Measurements from ENCODE around the gene ANKZF1.
A peak's percentile ranks its signal among the peaks of the same experiment; 100 is the strongest.
"Not testable (repeated sequence)": the region's sequence is repeated elsewhere in the genome, so short reads cannot be mapped to it uniquely, and the experiment has no call there.

ANKZF1 gene

DNA sequence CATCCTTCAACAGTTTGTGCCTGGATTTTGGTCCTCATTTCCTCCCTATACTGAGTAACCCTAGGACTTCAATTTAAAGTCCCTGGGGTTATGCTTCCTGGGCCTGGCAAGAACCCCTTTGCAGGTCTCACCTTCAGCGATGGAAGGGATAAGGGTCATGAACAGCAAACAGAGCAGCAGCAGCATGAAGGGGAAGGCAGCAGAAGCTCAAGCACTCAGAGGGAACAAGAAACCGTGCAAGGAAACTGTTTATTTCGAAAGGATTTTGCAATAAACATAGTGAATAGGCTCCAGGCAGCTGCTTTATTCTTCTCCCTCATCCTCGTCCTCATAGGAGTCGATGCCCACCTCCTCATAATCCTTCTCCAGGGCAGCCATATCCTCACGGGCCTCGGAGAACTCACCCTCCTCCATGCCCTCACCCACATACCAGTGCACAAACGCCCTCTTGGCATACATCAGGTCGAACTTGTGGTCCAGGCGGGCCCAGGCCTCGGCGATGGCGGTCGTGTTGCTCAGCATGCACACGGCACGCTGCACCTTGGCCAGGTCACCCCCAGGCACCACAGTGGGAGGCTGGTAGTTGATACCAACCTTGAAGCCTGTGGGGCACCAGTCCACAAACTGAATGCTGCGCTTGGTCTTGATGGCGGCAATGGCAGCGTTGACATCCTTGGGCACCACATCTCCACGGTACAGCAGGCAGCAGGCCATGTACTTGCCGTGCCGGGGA, 20.6 kb downstream of the ANKZF1 start:
- no peaks in the 10 kb centered on the region for H3K9me3 Mint-ChIP-seq
- peaks cover 63% of the 10 kb centered on the region for H3K4me1 Mint-ChIP-seq
- DNase-seq (ENCODE audit: low spot score in 2 of 2) (no peak), ATAC-seq (ENCODE audit: low read depth) (no peak)
- peaks cover 22% of the 10 kb centered on the region for H3K36me3 Mint-ChIP-seq
- no peaks in the 10 kb centered on the region for H3K27me3 Mint-ChIP-seq
- H3K27ac Mint-ChIP-seq, result peak overlapping the region; percentile 85
- H3K4me3 Mint-ChIP-seq, result peak overlapping the region; percentile 82

DNA sequence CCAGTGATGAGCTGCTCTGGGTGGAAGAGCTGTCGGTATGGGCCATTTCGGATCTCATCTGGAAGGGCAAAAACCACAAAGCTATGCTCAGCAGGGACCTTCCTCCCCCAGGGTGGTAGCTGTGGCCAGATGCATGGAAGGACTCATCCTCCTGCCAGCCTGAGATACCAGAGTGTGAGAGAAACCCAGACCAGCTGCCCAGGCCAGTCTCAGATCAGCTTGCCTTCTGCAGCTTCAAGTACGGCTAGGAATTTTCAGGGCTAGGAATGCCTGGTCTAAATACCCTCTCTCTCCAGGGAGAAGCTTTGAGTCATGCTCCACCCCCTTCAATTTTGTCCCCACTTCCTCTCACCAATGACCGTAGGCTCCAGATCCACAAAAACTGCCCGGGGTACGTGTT, 22.1 kb downstream of the ANKZF1 start:
- H3K4me1 Mint-ChIP-seq, result peaks cover 60% of the 10 kb centered on the region
- no peaks in the 10 kb centered on the region for H3K27me3 Mint-ChIP-seq
- peak overlapping the region; percentile 82 for H3K4me3 Mint-ChIP-seq
- H3K27ac Mint-ChIP-seq, result no peak overlapping the region
- peaks cover 22% of the 10 kb centered on the region for H3K36me3 Mint-ChIP-seq
- no peak for DNase-seq (ENCODE audit: low spot score in 2 of 2)
- ATAC-seq (ENCODE audit: low read depth), result no peak
- H3K9me3 Mint-ChIP-seq, result no peaks in the 10 kb centered on the region

DNA sequence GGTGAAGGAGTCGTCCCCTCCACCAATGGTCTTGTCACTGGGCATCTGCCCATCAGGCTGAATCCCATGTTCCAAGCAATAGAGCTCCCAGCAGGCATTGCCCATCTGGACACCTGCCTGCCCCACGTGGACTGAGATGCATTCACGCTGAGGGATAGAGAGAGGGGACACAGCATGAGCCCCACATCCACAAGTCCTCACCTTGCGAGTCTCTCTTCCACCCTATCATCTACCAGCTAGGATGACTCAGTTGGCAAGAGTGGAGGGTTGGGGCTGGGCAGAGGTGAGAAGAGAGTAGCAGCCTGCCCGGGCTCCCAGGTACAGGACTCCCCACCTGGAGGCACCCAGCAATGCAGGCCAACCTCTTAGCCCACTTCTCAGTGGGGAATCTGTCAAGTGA, 22.5 kb downstream of the ANKZF1 start:
- H3K36me3 Mint-ChIP-seq, result peaks cover 22% of the 10 kb centered on the region
- H3K27me3 Mint-ChIP-seq, result no peaks in the 10 kb centered on the region
- DNase-seq (ENCODE audit: low spot score in 2 of 2) (no peak), ATAC-seq (ENCODE audit: low read depth) (no peak)
- peaks cover 56% of the 10 kb centered on the region for H3K4me1 Mint-ChIP-seq
- H3K4me3 Mint-ChIP-seq, result peak overlapping the region; percentile 82
- peak overlapping the region; percentile 91 for H3K27ac Mint-ChIP-seq
- no peaks in the 10 kb centered on the region for H3K9me3 Mint-ChIP-seq

DNA sequence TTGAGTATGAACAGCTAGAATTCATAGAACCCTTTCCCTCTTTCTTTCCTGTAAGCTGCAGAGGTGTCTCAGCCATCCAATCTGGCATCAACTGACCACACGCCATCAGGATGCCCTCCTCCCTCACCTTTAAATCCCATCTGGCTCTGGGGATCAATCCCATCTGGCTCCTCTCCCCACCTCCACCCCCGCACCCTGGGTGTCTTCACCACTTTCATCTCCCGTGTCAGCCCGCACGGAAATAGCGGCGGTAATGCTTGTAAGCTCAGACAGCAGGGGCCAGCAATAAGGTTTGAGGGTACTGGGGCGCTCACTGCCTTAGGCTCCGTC, 22.9 kb downstream of the ANKZF1 start:
- Mint-ChIP-seq H3K27me3 (no peaks in the 10 kb centered on the region), H3K4me3 (peak overlapping the region; percentile 82), H3K4me1 (peaks cover 51% of the 10 kb centered on the region), H3K36me3 (peaks cover 22% of the 10 kb centered on the region), H3K27ac (peak overlapping the region; percentile 91), H3K9me3 (no peaks in the 10 kb centered on the region)
- ATAC-seq (ENCODE audit: low read depth), result no peak
- DNase-seq (ENCODE audit: low spot score in 2 of 2), result no peak

DNA sequence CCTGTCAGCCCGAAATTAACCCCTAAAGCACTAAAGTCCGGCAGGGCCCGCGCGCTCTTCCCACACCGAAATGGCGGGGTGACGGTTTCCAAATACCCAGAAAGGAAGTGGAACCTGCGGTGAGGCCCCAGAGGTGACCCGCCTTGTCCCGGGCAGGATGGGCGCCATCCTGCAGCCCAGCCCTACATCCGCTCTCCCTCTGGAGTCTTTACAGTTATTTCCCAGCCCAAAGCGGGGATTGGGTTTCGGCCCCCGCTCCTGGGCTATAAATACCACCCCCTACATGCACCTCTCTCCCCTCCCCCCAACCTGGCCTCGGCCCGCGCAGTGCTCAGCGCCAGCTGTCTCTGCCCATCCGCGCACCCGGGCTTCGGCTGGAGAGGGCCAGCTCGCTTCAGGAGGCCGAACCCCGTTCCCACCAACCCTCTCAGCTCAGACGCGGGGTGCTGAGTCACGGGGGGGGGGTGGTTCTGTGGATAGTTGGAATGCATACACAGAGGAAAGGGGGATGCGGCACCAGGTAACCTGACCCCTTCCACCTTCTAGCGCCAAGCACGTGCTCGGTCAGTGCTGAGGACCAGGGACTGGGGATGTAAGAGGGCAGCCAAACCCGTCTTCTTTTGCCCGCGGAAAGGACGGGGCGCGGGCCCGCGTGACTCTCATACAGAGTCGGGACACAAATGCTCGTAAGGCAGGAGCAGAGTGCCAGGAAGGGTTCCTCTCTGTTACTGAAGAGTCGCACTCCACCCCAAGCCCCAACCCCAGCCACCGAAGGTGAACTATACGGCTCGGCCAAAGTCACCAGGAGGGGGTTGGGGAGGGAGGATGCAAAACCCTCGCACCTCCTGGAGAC, 23.5 kb downstream of the ANKZF1 start, which contains the start of gene TUBA4B:
Gene TUBA4B, plus strand, starts transcription at position 344 of the 853 bp plus-strand sequence. Its CDS starts 165 bp downstream, at position 509.
- H3K36me3 Mint-ChIP-seq, result peaks cover 19% of the 10 kb centered on the region
- peak within 1 kb of the TSS; percentile 91 for H3K27ac Mint-ChIP-seq
- peak within 1 kb of the TSS; percentile 82 for H3K4me3 Mint-ChIP-seq
- no peaks in the 10 kb centered on the region for H3K27me3 Mint-ChIP-seq
- ATAC-seq (ENCODE audit: low read depth) (peak; percentile 28), DNase-seq (ENCODE audit: low spot score in 2 of 2) (peak in 1 of 2 donors; percentile 35)
- no peaks in the 10 kb centered on the region for H3K9me3 Mint-ChIP-seq
- H3K4me1 Mint-ChIP-seq, result peaks cover 45% of the 10 kb centered on the region

DNA sequence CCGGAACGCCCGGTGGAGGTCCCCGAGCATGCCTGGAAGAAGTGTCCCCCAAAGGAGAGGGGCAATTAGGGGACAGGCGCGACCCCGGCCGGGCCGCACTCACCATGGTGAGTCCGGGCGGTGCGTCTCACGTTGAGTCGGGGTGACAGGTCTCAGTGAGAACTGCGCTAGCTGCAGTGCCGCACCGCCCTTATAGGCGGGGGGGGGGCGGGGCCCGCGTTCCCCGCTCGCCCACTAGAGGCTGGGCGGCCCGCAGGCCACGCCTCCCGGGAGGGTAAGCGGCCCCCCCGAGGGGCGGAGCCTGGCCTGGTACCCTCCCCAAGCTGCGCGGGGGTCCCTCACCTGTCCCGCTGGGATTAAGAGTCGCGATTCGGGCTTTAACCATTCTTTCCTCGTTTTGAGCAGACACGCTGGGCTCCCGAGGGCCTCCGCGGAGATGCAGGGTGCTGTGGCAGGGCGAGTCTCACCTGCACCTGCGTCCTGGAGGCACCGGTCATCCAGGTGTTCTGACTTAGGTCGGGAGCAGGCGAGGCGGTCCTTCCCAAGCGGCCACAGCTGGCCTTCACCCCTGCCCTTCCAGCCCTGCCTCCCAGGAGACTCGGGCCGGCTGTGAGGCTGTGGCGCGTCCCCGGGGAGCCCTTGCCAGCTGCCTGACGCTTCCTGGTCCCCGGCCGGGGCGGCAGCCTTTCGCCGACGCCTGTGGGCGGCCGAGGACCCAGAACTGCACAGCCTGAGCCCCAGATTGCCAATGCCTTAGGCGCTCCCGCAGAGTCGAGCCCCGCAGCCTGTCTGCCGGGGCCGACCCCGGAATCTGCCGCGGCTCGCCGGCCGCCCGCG, 24.4 kb downstream of the ANKZF1 start, which contains the start of gene TUBA4A:
Gene TUBA4A, minus strand, starts transcription at position 166 of the 837 bp plus-strand sequence. Its CDS starts 60 bp downstream, at position 106.
- peak within 1 kb of the TSS; percentile 82 for H3K4me3 Mint-ChIP-seq
- H3K27me3 Mint-ChIP-seq, result no peaks in the 10 kb centered on the region
- H3K4me1 Mint-ChIP-seq, result peaks cover 41% of the 10 kb centered on the region
- peaks cover 18% of the 10 kb centered on the region for H3K36me3 Mint-ChIP-seq
- DNase-seq (ENCODE audit: low spot score in 2 of 2), result peak; percentile 89 to 91
- peak within 1 kb of the TSS; percentile 91 for H3K27ac Mint-ChIP-seq
- no peaks in the 10 kb centered on the region for H3K9me3 Mint-ChIP-seq
- ATAC-seq (ENCODE audit: low read depth), result peak; percentile 78

DNA sequence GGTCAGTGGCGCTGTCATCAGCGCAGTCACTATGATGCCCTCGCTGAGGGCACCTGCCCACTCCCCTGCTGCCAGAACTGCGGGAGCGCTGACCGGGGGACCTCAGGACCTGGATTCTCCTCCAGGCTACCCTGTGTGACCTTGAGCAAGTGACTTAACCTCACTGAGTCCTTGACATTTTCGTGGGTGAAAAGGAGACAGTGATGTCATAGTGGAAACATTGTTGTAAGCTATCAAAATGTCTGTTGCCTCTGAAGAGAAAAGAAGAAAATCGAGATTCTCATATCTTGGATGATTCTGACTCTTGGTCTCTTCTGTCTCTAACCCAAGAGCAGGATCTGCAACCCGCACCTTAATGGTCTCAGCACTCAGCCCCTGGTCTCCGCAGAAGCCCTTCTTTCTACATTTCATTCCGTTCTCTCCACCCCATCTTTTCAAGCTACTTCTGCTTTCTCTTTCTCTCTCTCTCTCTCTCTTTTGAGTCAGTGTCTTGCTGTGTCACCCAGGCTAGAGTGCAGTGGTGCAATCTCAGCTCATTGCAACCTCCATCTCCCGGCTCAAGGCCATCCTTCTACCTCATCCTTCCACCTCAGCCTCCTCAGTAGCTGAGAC, 25.1 kb downstream of the ANKZF1 start:
- Mint-ChIP-seq H3K36me3 (peaks cover 19% of the 10 kb centered on the region), H3K9me3 (no peaks in the 10 kb centered on the region), H3K4me3 (peak overlapping the region; percentile 82), H3K27ac (peak overlapping the region; percentile 91), H3K4me1 (peaks cover 34% of the 10 kb centered on the region), H3K27me3 (no peaks in the 10 kb centered on the region)
- DNase-seq (ENCODE audit: low spot score in 2 of 2) (peak in 1 of 2 donors; percentile 54), ATAC-seq (ENCODE audit: low read depth) (peak; percentile 45)

DNA sequence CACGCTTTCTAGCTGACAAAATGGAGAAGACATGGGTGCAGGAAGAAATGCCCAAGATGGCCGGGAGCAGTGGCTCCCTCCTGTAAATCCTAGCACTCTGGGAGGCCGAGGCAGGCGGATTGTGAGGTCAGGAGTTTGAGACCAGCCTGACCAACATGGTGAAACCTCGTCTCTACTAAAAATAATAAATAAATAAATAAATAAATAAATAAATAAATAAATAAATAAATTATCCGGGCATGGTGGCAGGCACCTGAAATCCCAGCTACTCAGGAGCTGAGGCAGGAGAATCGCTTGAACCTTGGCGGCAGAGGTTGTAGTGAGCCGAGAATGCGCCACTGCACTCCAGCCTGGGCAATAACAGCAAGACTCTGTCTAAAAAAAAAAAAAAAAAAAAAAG, 29.3 kb downstream of the ANKZF1 start:
- H3K27me3 Mint-ChIP-seq; ATAC-seq (ENCODE audit: low read depth); DNase-seq (ENCODE audit: low spot score in 2 of 2); H3K27ac Mint-ChIP-seq; H3K4me3 Mint-ChIP-seq; H3K9me3 Mint-ChIP-seq: not testable (repeated sequence)
- Mint-ChIP-seq H3K4me1 (peaks cover 10% of the 10 kb centered on the region), H3K36me3 (peaks cover 11% of the 10 kb centered on the region)

DNA sequence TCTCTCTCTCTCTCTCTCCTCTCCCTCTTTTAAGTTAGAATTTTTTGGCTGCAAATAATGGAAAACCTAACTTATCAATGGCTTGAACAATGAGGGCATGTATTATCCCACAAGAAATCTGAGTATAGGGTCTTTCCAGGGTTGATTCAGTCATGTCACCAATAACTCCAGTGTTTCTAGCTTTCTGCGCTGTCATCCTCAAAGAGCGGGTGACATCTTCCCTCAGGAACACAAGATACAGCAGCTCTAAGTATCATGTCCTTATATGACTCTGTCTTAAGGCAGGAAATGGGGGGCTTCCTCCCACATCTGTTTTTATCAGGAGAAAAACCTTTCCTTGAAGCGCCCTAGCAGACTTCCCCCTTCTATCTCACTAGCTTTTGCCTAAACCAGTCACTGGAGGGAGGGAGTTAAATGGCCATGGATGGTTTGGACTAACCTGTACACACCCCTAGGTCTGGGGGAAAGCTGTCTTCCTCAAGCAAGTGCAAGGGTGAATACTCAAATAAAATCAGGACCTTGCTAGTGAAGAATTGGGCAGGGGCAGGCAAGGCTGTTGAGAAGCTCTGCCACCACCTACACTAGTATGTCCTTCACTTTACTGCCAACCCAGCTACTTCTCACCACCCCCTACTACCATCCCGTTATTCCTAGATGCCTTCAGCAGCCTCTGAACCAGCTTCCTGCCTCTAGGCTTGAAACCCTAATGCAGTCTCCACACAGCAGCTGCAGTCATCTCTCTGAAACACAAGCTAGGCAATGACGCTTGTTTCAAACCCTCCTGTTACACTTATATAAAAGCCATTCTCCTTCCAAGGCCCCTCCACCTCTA, 31.6 kb downstream of the ANKZF1 start:
- Mint-ChIP-seq H3K4me1 (peaks cover 4% of the 10 kb centered on the region), H3K27ac (no peak overlapping the region), H3K9me3 (no peaks in the 10 kb centered on the region), H3K4me3 (no peak overlapping the region), H3K27me3 (no peaks in the 10 kb centered on the region), H3K36me3 (peaks cover 11% of the 10 kb centered on the region)
- no peak for ATAC-seq (ENCODE audit: low read depth)
- no peak for DNase-seq (ENCODE audit: low spot score in 2 of 2)

DNA sequence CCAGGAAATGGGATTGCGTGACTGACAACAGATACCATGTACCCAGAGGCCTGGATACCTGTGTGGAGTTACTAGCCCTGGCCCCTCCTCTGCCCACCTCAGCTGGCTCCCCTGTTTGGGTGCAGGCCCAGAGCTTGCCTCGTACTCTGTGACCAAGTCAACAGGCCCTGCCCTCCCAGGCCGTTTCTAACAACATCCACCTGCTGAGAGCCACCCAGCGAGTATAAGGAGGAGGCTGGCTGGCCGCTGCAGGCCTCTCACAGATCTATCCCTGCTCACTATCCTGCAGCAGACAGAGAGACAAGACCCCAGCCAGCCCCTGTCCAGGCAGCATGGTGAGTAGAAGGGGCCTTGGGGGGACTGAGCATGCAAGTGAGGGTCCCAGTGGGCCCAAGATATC, 36.6 kb downstream of the ANKZF1 start:
- ATAC-seq (ENCODE audit: low read depth), result no peak
- Mint-ChIP-seq H3K4me3 (no peak overlapping the region), H3K27ac (no peak overlapping the region), H3K36me3 (peaks cover 7% of the 10 kb centered on the region), H3K9me3 (no peaks in the 10 kb centered on the region), H3K4me1 (peaks cover 16% of the 10 kb centered on the region), H3K27me3 (no peaks in the 10 kb centered on the region)
- no peak for DNase-seq (ENCODE audit: low spot score in 2 of 2)

DNA sequence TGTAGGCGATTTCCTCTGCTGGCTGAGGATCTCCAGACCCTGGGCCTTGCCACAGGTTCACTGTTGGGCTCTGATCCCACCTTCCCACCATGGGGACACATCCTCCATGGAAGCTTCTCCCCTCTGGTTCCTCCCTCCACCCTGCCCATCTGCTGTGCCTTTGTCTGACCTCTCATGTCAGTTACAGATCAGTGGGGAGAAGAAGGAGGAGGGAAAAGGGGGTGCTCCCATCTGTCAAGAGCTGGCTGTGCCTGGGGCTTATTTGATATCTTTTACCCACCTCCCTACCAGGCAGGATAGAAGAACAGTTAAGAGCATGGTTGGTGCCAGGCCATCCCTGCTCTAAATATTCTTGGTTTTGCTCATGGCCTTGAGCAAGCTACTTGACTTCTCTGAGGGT, 37.3 kb downstream of the ANKZF1 start:
- Mint-ChIP-seq H3K4me3 (no peak overlapping the region), H3K27ac (no peak overlapping the region)

DNA sequence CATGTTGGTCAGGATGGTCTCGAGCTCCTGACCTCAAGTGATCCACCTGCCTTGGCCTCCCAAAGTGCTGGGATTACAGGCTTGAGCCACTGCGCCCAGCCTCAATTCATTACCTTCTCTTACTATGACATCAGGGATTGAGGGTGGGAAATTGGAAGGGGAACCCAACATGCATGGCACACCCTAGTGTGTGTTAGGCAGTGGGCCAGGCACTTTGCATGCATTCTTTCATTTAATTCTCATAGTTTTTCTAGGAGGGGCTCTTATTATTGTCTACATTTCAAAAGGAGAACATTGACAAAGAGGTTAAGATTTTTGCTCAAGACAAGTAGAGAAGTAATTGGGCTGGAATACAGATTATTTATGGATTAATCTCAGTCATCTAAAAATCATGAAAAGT, 38.7 kb downstream of the ANKZF1 start:
- Mint-ChIP-seq H3K27me3 (no peaks in the 10 kb centered on the region), H3K27ac (no peak overlapping the region), H3K9me3 (no peaks in the 10 kb centered on the region), H3K4me3 (no peak overlapping the region), H3K4me1 (peaks cover 20% of the 10 kb centered on the region), H3K36me3 (peaks cover 7% of the 10 kb centered on the region)
- ATAC-seq (ENCODE audit: low read depth), result no peak
- DNase-seq (ENCODE audit: low spot score in 2 of 2), result no peak

More for the DNA sequence above, 37.3 kb downstream of the ANKZF1 start:
- ATAC-seq (ENCODE audit: low read depth), result no peak
- DNase-seq (ENCODE audit: low spot score in 2 of 2), result no peak
- peaks cover 7% of the 10 kb centered on the region for H3K36me3 Mint-ChIP-seq
- no peaks in the 10 kb centered on the region for H3K27me3 Mint-ChIP-seq
- H3K9me3 Mint-ChIP-seq, result no peaks in the 10 kb centered on the region
- H3K4me1 Mint-ChIP-seq, result peaks cover 16% of the 10 kb centered on the region

All from memory B cell (primary cell).